Hepatocyte (in vitro differentiated cells): ENCODE measurements around the gene MAP3K2. TPM values are rescaled to one million over a fixed set of nuclear protein-coding genes. Genes with fewer than 3 reads are reported as not detected.
"Not testable (repeated sequence)": the region's sequence is repeated elsewhere in the genome, so short reads cannot be mapped to it uniquely, and the experiment has no call there.

Experiments
- DNase-seq: peaks from one replicate; pipeline ENCODE4 v3.0.0-alpha.2; 2016; ENCODE audit warnings: low spot score
- H2AFZ ChIP-seq: fragments of 200-600 bp; sonication (generic); 2 replicates; pipeline ENCODE4 v1.6.0; 2016; ENCODE audit warnings: antibody characterized with exemption, mild to moderate bottlenecking
- H3K27ac ChIP-seq: fragments of 200-600 bp; sonication (generic); 2 replicates; pipeline ENCODE4 v1.5.1; 2016; ENCODE audit warnings: mild to moderate bottlenecking
- H3K27me3 ChIP-seq: fragments of 200-600 bp; sonication (generic); 2 replicates; pipeline ENCODE4 v1.6.1; 2016
- H3K36me3 ChIP-seq: fragments of 200-600 bp; sonication (generic); replicated peaks from 2 replicates; pipeline ENCODE4 v1.5.1; 2016; ENCODE audit warnings: low read depth; ENCODE audit not compliant: insufficient read depth
- H3K4me1 ChIP-seq: fragments of 200-600 bp; sonication (generic); 2 replicates; pipeline ENCODE4 v1.5.1; 2016; ENCODE audit warnings: mild to moderate bottlenecking, moderate library complexity; ENCODE audit not compliant: insufficient read depth
- H3K4me2 ChIP-seq: fragments of 200-600 bp; sonication (generic); 2 replicates; pipeline ENCODE4 v1.6.0; 2016
- H3K4me3 ChIP-seq: fragments of 200-600 bp; sonication (generic); 2 replicates; pipeline ENCODE4 v1.5.1; 2016; ENCODE audit warnings: mild to moderate bottlenecking
- H3K79me2 ChIP-seq: fragments of 200-600 bp; sonication (generic); 2 replicates; pipeline ENCODE4 v1.6.0; 2017; ENCODE audit warnings: mild to moderate bottlenecking
- H3K9me2 ChIP-seq: fragments of 200-600 bp; sonication (generic); replicated peaks from 2 replicates; pipeline ENCODE4 v1.6.0; 2017; ENCODE audit warnings: mild to moderate bottlenecking; ENCODE audit not compliant: insufficient read depth
- H3K9me3 ChIP-seq: fragments of 200-600 bp; sonication (generic); 2 replicates; pipeline ENCODE4 v1.5.1; 2016; ENCODE audit warnings: low read depth, mild to moderate bottlenecking
- H4K20me1 ChIP-seq: fragments of 200-600 bp; sonication (generic); 2 replicates; pipeline ENCODE4 v1.6.0; 2016; ENCODE audit warnings: mild to moderate bottlenecking; ENCODE audit not compliant: insufficient read depth, poor library complexity, severe bottlenecking
- CTCF ChIP-seq: fragments of 200-600 bp; sonication (generic); IDR thresholded peaks from 2 replicates; pipeline ENCODE4 v1.5.1; 2016; ENCODE audit warnings: antibody characterized with exemption, mild to moderate bottlenecking; ENCODE audit not compliant: poor library complexity
- EZH2 ChIP-seq: fragments of 200-600 bp; sonication (generic); IDR thresholded peaks from 2 replicates; pipeline ENCODE4 v1.6.1; 2016; ENCODE audit warnings: antibody characterized with exemption, mild to moderate bottlenecking, borderline replicate concordance
- EZH2phosphoT487 ChIP-seq: fragments of 200-600 bp; sonication (generic); IDR thresholded peaks from one replicate; pipeline ENCODE4 v1.6.1; 2018; ENCODE audit warnings: antibody characterized with exemption, mild to moderate bottlenecking, low read depth, moderate library complexity; ENCODE audit not compliant: unreplicated experiment, severe bottlenecking
- WGBS: methylation state at CpG from one replicate; pipeline ENCODE4 v1.1.6; 2016; ENCODE audit warnings: low lambda C conversion rate; ENCODE audit errors: missing lambda C conversion rate; 5-methylcytosine and 5-hydroxymethylcytosine counted together
- polyA plus RNA-seq: library from polyadenylated mRNA; unstranded; fragments of >200 nt; fragmentation: Nextera tagmentation; extraction: Ambion mirVana; gene quantifications from 2 replicates; pipeline ENCODE4 v1.2.1, GENCODE V29; 2016
- total RNA-seq: library from RNA; depleted of rRNA; stranded (reverse); fragments of >200 nt; gene quantifications from 2 replicates; pipeline ENCODE4 v1.2.3, GENCODE V29; 2014

MAP3K2 gene
- total and polyA plus RNA-seq, 2 experiments from 2014 or later, result 28.5 to 52.5 TPM

GRCh38 chr2:127358044-127358443 is 29.7 kb downstream of the MAP3K2 start:
- Histone ChIP-seq H3K4me1 (peaks cover 6% of the 10 kb centered on the region), H3K9me3 (no peaks in the 10 kb centered on the region), H3K27ac (no peak overlapping the region), H3K27me3 (no peaks in the 10 kb centered on the region), H3K79me2 (peaks cover 91% of the 10 kb centered on the region), H3K36me3 (no peaks in the 10 kb centered on the region), H2AFZ (no peak overlapping the region), H3K4me2 (no peak overlapping the region), H4K20me1 (peaks cover 56% of the 10 kb centered on the region), H3K4me3 (no peak overlapping the region), H3K9me2 (no peaks in the 10 kb centered on the region)
- WGBS, result 77% methylated on average over 3 of the region's 3 CpGs
- TF ChIP-seq EZH2phosphoT487 (no peak), CTCF (no peak), EZH2 (no peak)
- DNase-seq, result no peak

- no peak for TF ChIP-seq CTCF
- H3K27ac ChIP-seq, result no peak overlapping the region
- no peak overlapping the region for H2AFZ ChIP-seq
- no peaks in the 10 kb centered on the region for H3K9me3 ChIP-seq
- H3K4me1 ChIP-seq, result peaks cover 6% of the 10 kb centered on the region
- H3K79me2 ChIP-seq, result peaks cover 86% of the 10 kb centered on the region
- no peaks in the 10 kb centered on the region for H3K36me3 ChIP-seq
- no peaks in the 10 kb centered on the region for H3K27me3 ChIP-seq
- H3K4me3 ChIP-seq, result no peak overlapping the region
- H3K9me2 ChIP-seq, result no peaks in the 10 kb centered on the region
- no peak for DNase-seq
- H4K20me1 ChIP-seq, result peaks cover 52% of the 10 kb centered on the region
- no peak overlapping the region for H3K4me2 ChIP-seq
Observed at GRCh38 chr2:127357591-127357990, 30.2 kb downstream of the MAP3K2 start.

- H2AFZ ChIP-seq, result no peak overlapping the region
- no peaks in the 10 kb centered on the region for H3K27me3 ChIP-seq
- no peaks in the 10 kb centered on the region for H3K9me3 ChIP-seq
- TF ChIP-seq EZH2phosphoT487 (no peak), EZH2 (no peak), CTCF (no peak)
- H4K20me1 ChIP-seq, result peaks cover 43% of the 10 kb centered on the region
- DNase-seq, result no peak
- peaks cover 86% of the 10 kb centered on the region for H3K79me2 ChIP-seq
- no peaks in the 10 kb centered on the region for H3K36me3 ChIP-seq
- no peak overlapping the region for H3K4me3 ChIP-seq
- peaks cover 6% of the 10 kb centered on the region for H3K4me1 ChIP-seq
- no peak overlapping the region for H3K4me2 ChIP-seq
- WGBS, result 98% methylated on average over 3 of the region's 3 CpGs
- H3K27ac ChIP-seq, result no peak overlapping the region
- no peaks in the 10 kb centered on the region for H3K9me2 ChIP-seq
Observed at GRCh38 chr2:127356531-127356930, 31.2 kb downstream of the MAP3K2 start.

GRCh38 chr2:127355407-127356008 is 32.3 kb downstream of the MAP3K2 start:
- WGBS, result 82% methylated on average over 4 of the region's 4 CpGs
- H3K27ac ChIP-seq, result no peak overlapping the region
- H3K27me3 ChIP-seq, result no peaks in the 10 kb centered on the region
- H4K20me1 ChIP-seq, result peaks cover 36% of the 10 kb centered on the region
- TF ChIP-seq CTCF (peak; percentile 36), EZH2phosphoT487 (no peak), EZH2 (no peak)
- H3K9me2 ChIP-seq, result no peaks in the 10 kb centered on the region
- H3K36me3 ChIP-seq, result no peaks in the 10 kb centered on the region
- H3K4me3 ChIP-seq, result no peak overlapping the region
- H3K79me2 ChIP-seq, result peaks cover 88% of the 10 kb centered on the region
- DNase-seq, result no peak
- no peak overlapping the region for H2AFZ ChIP-seq
- no peaks in the 10 kb centered on the region for H3K9me3 ChIP-seq
- H3K4me2 ChIP-seq, result no peak overlapping the region
- peaks cover 6% of the 10 kb centered on the region for H3K4me1 ChIP-seq

GRCh38 chr2:127353873-127354676 is 33.7 kb downstream of the MAP3K2 start:
- H3K4me3 ChIP-seq, H3K36me3 ChIP-seq, H2AFZ ChIP-seq, H3K27ac ChIP-seq, H3K27me3 ChIP-seq, H3K9me2 ChIP-seq, DNase-seq, H3K9me3 ChIP-seq, H3K4me1 ChIP-seq: not testable (repeated sequence)
- H3K4me2 ChIP-seq, result peak overlapping the region; percentile 44
- peaks cover 26% of the 10 kb centered on the region for H4K20me1 ChIP-seq
- WGBS, result 74% methylated on average over 6 of the region's 6 CpGs
- peaks cover 88% of the 10 kb centered on the region for H3K79me2 ChIP-seq
